Thyroid gland (tissue), 4 donors: Measurements from ENCODE around the gene GPC5.

Experiments used
- POLR2A ChIP-seq, 2 donors: fragments of 450-650 bp; IDR thresholded peaks; one replicate each; pipeline ENCODE4 v1.6.1; 2017; ENCODE audit warnings: antibody characterized with exemption in 2 of 2, mild to moderate bottlenecking in 2 of 2, moderate library complexity in 1 of 2
- TF ChIP-seq, protein P1 (sequence below), 6 experiments: fragments of 200-600 bp in 3 of 6; fragments of 450-650 bp in 3 of 6; sonication (generic) in 3 of 6; IDR thresholded peaks; one replicate each; pipeline ENCODE4 v1.5.1; 2016 to 2019; ENCODE audit warnings: antibody characterized with exemption in 6 of 6, mild to moderate bottlenecking in 2 of 6, inconsistent platforms in 1 of 6, moderate library complexity in 1 of 6

DNA sequence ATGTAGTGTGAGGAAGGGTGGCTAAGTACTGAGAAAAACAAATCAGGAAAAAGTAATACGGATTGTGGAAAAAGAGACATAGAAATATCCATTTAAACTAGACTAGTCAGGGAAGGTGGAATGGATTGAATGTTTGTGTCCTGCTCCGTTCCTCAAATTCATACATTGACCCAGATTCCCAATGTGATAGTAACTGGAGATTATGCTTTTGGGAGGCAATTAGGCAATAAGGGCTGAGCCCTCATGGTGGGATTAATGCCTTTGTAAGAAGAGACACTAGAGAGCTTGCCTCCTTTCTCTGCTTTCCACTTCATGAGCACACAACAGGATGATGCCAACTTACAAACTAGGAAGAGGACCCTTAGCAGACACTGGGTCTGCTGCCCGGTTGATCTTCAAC lies 1063.0 kb downstream of the GPC5 start:
- TF ChIP-seq, protein P1, sequence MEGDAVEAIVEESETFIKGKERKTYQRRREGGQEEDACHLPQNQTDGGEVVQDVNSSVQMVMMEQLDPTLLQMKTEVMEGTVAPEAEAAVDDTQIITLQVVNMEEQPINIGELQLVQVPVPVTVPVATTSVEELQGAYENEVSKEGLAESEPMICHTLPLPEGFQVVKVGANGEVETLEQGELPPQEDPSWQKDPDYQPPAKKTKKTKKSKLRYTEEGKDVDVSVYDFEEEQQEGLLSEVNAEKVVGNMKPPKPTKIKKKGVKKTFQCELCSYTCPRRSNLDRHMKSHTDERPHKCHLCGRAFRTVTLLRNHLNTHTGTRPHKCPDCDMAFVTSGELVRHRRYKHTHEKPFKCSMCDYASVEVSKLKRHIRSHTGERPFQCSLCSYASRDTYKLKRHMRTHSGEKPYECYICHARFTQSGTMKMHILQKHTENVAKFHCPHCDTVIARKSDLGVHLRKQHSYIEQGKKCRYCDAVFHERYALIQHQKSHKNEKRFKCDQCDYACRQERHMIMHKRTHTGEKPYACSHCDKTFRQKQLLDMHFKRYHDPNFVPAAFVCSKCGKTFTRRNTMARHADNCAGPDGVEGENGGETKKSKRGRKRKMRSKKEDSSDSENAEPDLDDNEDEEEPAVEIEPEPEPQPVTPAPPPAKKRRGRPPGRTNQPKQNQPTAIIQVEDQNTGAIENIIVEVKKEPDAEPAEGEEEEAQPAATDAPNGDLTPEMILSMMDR (IDR thresholded peaks at IDR 0.05) = no peak
- no peak for TF ChIP-seq POLR2A (IDR thresholded peaks at IDR 0.05)
